Measurements from ENCODE around the gene DMXL1.

Gene DMXL1

GRCh38 chr5:119218830-119219782 lies 148.2 kb downstream of the DMXL1 start (continued):
- TF ChIP-seq IKZF3 (tag by site-specific recombination; IDR thresholded peaks at IDR 0.05) (no peak), ZNF138 (tag by site-specific recombination; IDR thresholded peaks at IDR 0.05; ENCODE audit: borderline replicate concordance) (peak; percentile 59; the same call in 1 of the 2 replicates), ZNF785 (tag by site-specific recombination; IDR thresholded peaks at IDR 0.05) (no peak), ZNF704 (tag by site-specific recombination; IDR thresholded peaks at IDR 0.05) (no peak), ZNF768 (tag by site-specific recombination; IDR thresholded peaks at IDR 0.05) (no peak), ZNF510 (tag by site-specific recombination; IDR thresholded peaks at IDR 0.05; ENCODE audit: insufficient replicate concordance) (peak; percentile 68), ZNF830 (tag by site-specific recombination; IDR thresholded peaks at IDR 0.05; ENCODE audit: low read depth) (no peak), ZNF114 (tag by site-specific recombination; IDR thresholded peaks at IDR 0.05) (no peak), HOXC10 (CRISPR knock-in tag; IDR thresholded peaks at IDR 0.05) (no peak), ZNF311 (tag by site-specific recombination; IDR thresholded peaks at IDR 0.05; ENCODE audit: borderline replicate concordance) (no peak), BCL6B (tag by site-specific recombination; IDR thresholded peaks at IDR 0.05) (no peak), ZNF19 (tag by site-specific recombination; IDR thresholded peaks at IDR 0.05; ENCODE audit: low read depth) (0 out of 2 replicates have a peak, but pooled peaks have one; percentile 59), ZNF529 (tag by site-specific recombination; IDR thresholded peaks at IDR 0.05; ENCODE audit: insufficient replicate concordance) (no peak), ZNF2 (tag by site-specific recombination; IDR thresholded peaks at IDR 0.05) (no peak), ZNF37A (tag by site-specific recombination; IDR thresholded peaks at IDR 0.05) (no peak), ZNF521 (tag by site-specific recombination; IDR thresholded peaks at IDR 0.05) (no peak), HOXD13 (CRISPR knock-in tag; IDR thresholded peaks at IDR 0.05; ENCODE audit: borderline replicate concordance) (no peak), ZBTB1 (tag by site-specific recombination; IDR thresholded peaks at IDR 0.05) (no peak), ZNF433 (tag by site-specific recombination; IDR thresholded peaks at IDR 0.05; ENCODE audit: low read depth) (peak; percentile 74), ZNF629 (tag by site-specific recombination; IDR thresholded peaks at IDR 0.05) (peak; percentile 37; the same call in 1 of the 2 replicates), MZF1 (tag by site-specific recombination; IDR thresholded peaks at IDR 0.05; ENCODE audit: borderline replicate concordance) (peak; percentile 44; the same call in 1 of the 2 replicates), ZNF24 (tag by site-specific recombination; IDR thresholded peaks at IDR 0.05) (no peak), ZNF416 (tag by site-specific recombination; IDR thresholded peaks at IDR 0.05) (no peak), ZNF791 (tag by site-specific recombination; IDR thresholded peaks at IDR 0.05) (0 out of 2 replicates have a peak, but pooled peaks have one; percentile 22), KLF8 (tag by site-specific recombination; IDR thresholded peaks at IDR 0.05) (no peak), ZNF239 (tag by site-specific recombination; IDR thresholded peaks at IDR 0.05) (no peak), ZFHX2 (tag by site-specific recombination; conservative IDR thresholded peaks at IDR 0.05) (no peak)
- TF ChIP-seq, protein P1, sequence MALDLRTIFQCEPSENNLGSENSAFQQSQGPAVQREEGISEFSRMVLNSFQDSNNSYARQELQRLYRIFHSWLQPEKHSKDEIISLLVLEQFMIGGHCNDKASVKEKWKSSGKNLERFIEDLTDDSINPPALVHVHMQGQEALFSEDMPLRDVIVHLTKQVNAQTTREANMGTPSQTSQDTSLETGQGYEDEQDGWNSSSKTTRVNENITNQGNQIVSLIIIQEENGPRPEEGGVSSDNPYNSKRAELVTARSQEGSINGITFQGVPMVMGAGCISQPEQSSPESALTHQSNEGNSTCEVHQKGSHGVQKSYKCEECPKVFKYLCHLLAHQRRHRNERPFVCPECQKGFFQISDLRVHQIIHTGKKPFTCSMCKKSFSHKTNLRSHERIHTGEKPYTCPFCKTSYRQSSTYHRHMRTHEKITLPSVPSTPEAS (tag by site-specific recombination; IDR thresholded peaks at IDR 0.05), result no peak
- TF ChIP-seq, protein P2, sequence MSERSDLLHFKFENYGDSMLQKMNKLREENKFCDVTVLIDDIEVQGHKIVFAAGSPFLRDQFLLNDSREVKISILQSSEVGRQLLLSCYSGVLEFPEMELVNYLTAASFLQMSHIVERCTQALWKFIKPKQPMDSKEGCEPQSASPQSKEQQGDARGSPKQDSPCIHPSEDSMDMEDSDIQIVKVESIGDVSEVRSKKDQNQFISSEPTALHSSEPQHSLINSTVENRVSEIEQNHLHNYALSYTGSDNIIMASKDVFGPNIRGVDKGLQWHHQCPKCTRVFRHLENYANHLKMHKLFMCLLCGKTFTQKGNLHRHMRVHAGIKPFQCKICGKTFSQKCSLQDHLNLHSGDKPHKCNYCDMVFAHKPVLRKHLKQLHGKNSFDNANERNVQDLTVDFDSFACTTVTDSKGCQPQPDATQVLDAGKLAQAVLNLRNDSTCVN (tag by site-specific recombination; optimal IDR thresholded peaks at IDR 0.05), result no peak
- TF ChIP-seq, protein P3, sequence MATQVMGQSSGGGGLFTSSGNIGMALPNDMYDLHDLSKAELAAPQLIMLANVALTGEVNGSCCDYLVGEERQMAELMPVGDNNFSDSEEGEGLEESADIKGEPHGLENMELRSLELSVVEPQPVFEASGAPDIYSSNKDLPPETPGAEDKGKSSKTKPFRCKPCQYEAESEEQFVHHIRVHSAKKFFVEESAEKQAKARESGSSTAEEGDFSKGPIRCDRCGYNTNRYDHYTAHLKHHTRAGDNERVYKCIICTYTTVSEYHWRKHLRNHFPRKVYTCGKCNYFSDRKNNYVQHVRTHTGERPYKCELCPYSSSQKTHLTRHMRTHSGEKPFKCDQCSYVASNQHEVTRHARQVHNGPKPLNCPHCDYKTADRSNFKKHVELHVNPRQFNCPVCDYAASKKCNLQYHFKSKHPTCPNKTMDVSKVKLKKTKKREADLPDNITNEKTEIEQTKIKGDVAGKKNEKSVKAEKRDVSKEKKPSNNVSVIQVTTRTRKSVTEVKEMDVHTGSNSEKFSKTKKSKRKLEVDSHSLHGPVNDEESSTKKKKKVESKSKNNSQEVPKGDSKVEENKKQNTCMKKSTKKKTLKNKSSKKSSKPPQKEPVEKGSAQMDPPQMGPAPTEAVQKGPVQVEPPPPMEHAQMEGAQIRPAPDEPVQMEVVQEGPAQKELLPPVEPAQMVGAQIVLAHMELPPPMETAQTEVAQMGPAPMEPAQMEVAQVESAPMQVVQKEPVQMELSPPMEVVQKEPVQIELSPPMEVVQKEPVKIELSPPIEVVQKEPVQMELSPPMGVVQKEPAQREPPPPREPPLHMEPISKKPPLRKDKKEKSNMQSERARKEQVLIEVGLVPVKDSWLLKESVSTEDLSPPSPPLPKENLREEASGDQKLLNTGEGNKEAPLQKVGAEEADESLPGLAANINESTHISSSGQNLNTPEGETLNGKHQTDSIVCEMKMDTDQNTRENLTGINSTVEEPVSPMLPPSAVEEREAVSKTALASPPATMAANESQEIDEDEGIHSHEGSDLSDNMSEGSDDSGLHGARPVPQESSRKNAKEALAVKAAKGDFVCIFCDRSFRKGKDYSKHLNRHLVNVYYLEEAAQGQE (tag by site-specific recombination; IDR thresholded peaks at IDR 0.05), result no peak

Measured in HEK293 (cell line).